Measurements from ENCODE around the gene DNAJC5G. TPM values are rescaled to one million over a fixed set of nuclear protein-coding genes. Genes with fewer than 3 reads are reported as not detected.

Gene DNAJC5G
- total RNA-seq (2014; rRNA removed; shearing (Covaris generic)), result not detected in 2 replicates
- not detected in 2 replicates for polyA plus RNA-seq (2016; fragmentation: Nextera tagmentation; extraction: Ambion mirVana)

DNA sequence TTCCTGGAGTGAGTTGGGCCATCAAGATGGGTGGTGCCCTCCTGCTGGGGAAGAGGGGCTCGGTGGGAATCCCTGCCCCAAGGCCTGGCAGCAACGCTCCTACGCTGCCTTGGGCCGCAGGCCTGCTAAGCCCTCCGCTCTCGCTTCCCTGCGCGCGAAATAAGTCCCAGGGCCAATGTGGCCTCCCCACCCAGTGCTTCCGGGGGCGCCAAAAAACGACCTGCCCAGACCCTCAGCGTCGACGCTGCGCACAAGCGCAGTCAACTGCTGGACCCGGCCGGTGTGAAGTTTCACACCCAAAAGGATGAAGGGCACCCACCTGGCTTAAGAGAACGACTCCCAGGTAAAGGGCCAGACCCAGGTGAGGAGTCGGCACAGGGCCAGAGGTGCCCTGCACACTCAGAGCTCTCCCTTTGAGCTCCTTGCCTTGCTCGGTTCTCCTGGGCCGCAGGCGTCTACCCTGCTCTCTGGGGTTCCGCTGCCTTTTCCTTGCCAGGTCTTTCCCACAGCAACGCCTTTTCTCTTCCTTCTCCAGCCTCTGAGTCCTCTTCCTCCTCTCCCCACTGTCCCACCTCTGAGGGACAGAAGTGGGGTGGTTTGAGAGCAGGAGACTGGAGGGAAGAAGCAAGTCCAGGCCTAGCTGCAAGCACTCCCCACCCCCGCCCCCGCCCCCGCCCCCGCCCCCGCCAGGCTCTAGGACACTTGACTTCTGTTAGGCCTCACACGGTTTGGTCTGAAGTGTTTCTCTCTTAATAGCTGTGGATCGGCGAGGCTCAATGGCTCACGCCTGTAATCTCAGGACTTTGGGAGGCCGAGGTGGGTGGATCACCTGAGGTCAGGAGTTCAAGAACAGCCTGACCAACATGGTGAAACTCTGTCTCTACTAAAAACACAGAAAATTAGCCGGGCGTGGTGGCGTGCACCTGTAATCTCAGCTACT lies at the start of gene DNAJC5G:
TSS of gene DNAJC5G (plus strand) at position 223 of the 940 bp plus-strand sequence. CDS start 1,296 bp downstream, outside the sequence.
- H3K4me3 ChIP-seq, result no peak within 1 kb of the TSS
- H3K27ac ChIP-seq, result no peak within 1 kb of the TSS
- H3K4me1 ChIP-seq (ENCODE audit: insufficient read depth), result no peaks in the 10 kb centered on the region; the same call in 1 of the 2 replicates
- H3F3A ChIP-seq (ENCODE audit: insufficient read depth), result no peaks in the 10 kb centered on the region
- H3K36me3 ChIP-seq (ENCODE audit: low read depth), result no peaks in the 10 kb centered on the region
- no peak within 1 kb of the TSS for H3K9ac ChIP-seq
- H3K27me3 ChIP-seq (replicated peaks; ENCODE audit: insufficient read depth), result peaks cover 7% of the 10 kb centered on the region
- no peaks in the 10 kb centered on the region for H3K79me2 ChIP-seq (ENCODE audit: insufficient read depth)
- WGBS, 2 experiments (ENCODE audit: low coverage in 1 of 2, low lambda C conversion rate in 2 of 2, missing lambda C conversion rate in 2 of 2), result 70 to 71% methylated on average over 39 of the region's 39 CpGs
- TF ChIP-seq EZH2 (IDR thresholded peaks at IDR 0.05; ENCODE audit: insufficient read depth, poor library complexity, severe bottlenecking), result no peak
- no peak for TF ChIP-seq EZH2phosphoT487 (IDR thresholded peaks at IDR 0.05; ENCODE audit: insufficient read depth, low read depth)
- H4K20me1 ChIP-seq (ENCODE audit: insufficient read depth), result no peaks in the 10 kb centered on the region
- no peaks in the 10 kb centered on the region for H3K9me3 ChIP-seq (ENCODE audit: low read depth)
- no peak for DNase-seq
- no peak within 1 kb of the TSS for H2AFZ ChIP-seq
- no peaks in the 10 kb centered on the region for H3K9me2 ChIP-seq (ENCODE audit: insufficient read depth)
- no peak within 1 kb of the TSS for H3K4me2 ChIP-seq (ENCODE audit: unreplicated experiment)
- in situ Hi-C loops (cut with MboI), result no loop called here

GRCh38 chr2:27225526-27225925 lies 49.7 kb upstream of the DNAJC5G start:
- in situ Hi-C loops (cut with MboI), result no loop called here
- H3K36me3 ChIP-seq (ENCODE audit: low read depth), result peaks cover 50% of the 10 kb centered on the region
- WGBS, 2 experiments (ENCODE audit: low coverage in 1 of 2, low lambda C conversion rate in 2 of 2, missing lambda C conversion rate in 2 of 2), result 84 to 88% methylated on average over 9 of the region's 9 CpGs
- H3K27ac ChIP-seq, result no peak overlapping the region
- DNase-seq, result no peak
- no peaks in the 10 kb centered on the region; the same call in 1 of the 2 replicates for H3K79me2 ChIP-seq (ENCODE audit: insufficient read depth)
- H3K9ac ChIP-seq, result no peak overlapping the region
- H3K4me2 ChIP-seq (ENCODE audit: unreplicated experiment), result no peak overlapping the region
- H4K20me1 ChIP-seq (ENCODE audit: insufficient read depth), result no peaks in the 10 kb centered on the region
- no peaks in the 10 kb centered on the region for H3F3A ChIP-seq (ENCODE audit: insufficient read depth)
- no peaks in the 10 kb centered on the region for H3K9me2 ChIP-seq (ENCODE audit: insufficient read depth)
- no peak overlapping the region for H3K4me3 ChIP-seq
- no peak overlapping the region for H2AFZ ChIP-seq
- H3K27me3 ChIP-seq (replicated peaks; ENCODE audit: insufficient read depth), result no peaks in the 10 kb centered on the region
- H3K9me3 ChIP-seq (ENCODE audit: low read depth), result no peaks in the 10 kb centered on the region
- TF ChIP-seq EZH2phosphoT487 (IDR thresholded peaks at IDR 0.05; ENCODE audit: insufficient read depth, low read depth) (no peak), EZH2 (IDR thresholded peaks at IDR 0.05; ENCODE audit: insufficient read depth, poor library complexity, severe bottlenecking) (no peak)
- no peaks in the 10 kb centered on the region for H3K4me1 ChIP-seq (ENCODE audit: insufficient read depth)

- WGBS, 2 experiments (ENCODE audit: low coverage in 1 of 2, low lambda C conversion rate in 2 of 2, missing lambda C conversion rate in 2 of 2), result 86 to 88% methylated on average over 2 of the region's 2 CpGs
These were observed 47.7 kb upstream of the DNAJC5G start for GRCh38 chr2:27227501-27227900.

DNA sequence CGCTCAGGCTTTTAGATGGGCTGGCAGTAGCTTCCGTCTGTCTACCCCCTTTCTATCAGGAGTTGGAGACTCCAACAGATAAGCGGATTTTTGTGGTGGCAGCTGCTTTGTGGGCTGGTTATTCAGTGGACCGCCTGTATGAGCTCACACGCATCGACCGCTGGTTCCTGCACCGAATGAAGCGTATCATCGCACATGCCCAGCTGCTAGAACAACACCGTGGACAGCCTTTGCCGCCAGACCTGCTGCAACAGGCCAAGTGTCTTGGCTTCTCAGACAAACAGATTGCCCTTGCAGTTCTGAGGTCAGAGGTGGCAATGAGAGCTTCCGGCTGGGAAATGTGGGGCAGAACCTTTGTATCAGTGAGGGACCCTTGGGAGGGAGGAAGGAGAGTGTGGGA lies 43.3 kb upstream of the DNAJC5G start:
- in situ Hi-C loops (cut with MboI), result no loop called here
- no peak for DNase-seq
- no peak overlapping the region for H2AFZ ChIP-seq
- H3K9me3 ChIP-seq (ENCODE audit: low read depth), result no peaks in the 10 kb centered on the region
- H3K4me3 ChIP-seq, result no peak overlapping the region
- H3K79me2 ChIP-seq (ENCODE audit: insufficient read depth), result no peaks in the 10 kb centered on the region; the same call in 1 of the 2 replicates
- no peaks in the 10 kb centered on the region for H3K9me2 ChIP-seq (ENCODE audit: insufficient read depth)
- no peaks in the 10 kb centered on the region for H3K4me1 ChIP-seq (ENCODE audit: insufficient read depth)
- peaks cover 44% of the 10 kb centered on the region for H3K36me3 ChIP-seq (ENCODE audit: low read depth)
- TF ChIP-seq EZH2phosphoT487 (IDR thresholded peaks at IDR 0.05; ENCODE audit: insufficient read depth, low read depth) (no peak), EZH2 (IDR thresholded peaks at IDR 0.05; ENCODE audit: insufficient read depth, poor library complexity, severe bottlenecking) (no peak)
- no peaks in the 10 kb centered on the region for H4K20me1 ChIP-seq (ENCODE audit: insufficient read depth)
- no peak overlapping the region for H3K9ac ChIP-seq
- WGBS, 2 experiments (ENCODE audit: low coverage in 1 of 2, low lambda C conversion rate in 2 of 2, missing lambda C conversion rate in 2 of 2), result 93 to 97% methylated on average over 13 of the region's 13 CpGs
- H3K27me3 ChIP-seq (replicated peaks; ENCODE audit: insufficient read depth), result no peaks in the 10 kb centered on the region
- no peaks in the 10 kb centered on the region for H3F3A ChIP-seq (ENCODE audit: insufficient read depth)
- H3K27ac ChIP-seq, result no peak overlapping the region
- no peak overlapping the region for H3K4me2 ChIP-seq (ENCODE audit: unreplicated experiment)

More at GRCh38 chr2:27227501-27227900, 47.7 kb upstream of the DNAJC5G start:
- Histone ChIP-seq H3K9me2 (ENCODE audit: insufficient read depth) (no peaks in the 10 kb centered on the region), H3K27ac (no peak overlapping the region), H3K9me3 (ENCODE audit: low read depth) (no peaks in the 10 kb centered on the region), H3K27me3 (replicated peaks; ENCODE audit: insufficient read depth) (no peaks in the 10 kb centered on the region), H2AFZ (no peak overlapping the region), H3F3A (ENCODE audit: insufficient read depth) (no peaks in the 10 kb centered on the region), H3K4me1 (ENCODE audit: insufficient read depth) (no peaks in the 10 kb centered on the region), H4K20me1 (ENCODE audit: insufficient read depth) (no peaks in the 10 kb centered on the region), H3K9ac (no peak overlapping the region), H3K4me3 (no peak overlapping the region), H3K4me2 (ENCODE audit: unreplicated experiment) (no peak overlapping the region), H3K79me2 (ENCODE audit: insufficient read depth) (no peaks in the 10 kb centered on the region; the same call in 1 of the 2 replicates), H3K36me3 (ENCODE audit: low read depth) (peaks cover 46% of the 10 kb centered on the region)
- no peak for DNase-seq
- TF ChIP-seq EZH2phosphoT487 (IDR thresholded peaks at IDR 0.05; ENCODE audit: insufficient read depth, low read depth) (no peak), EZH2 (IDR thresholded peaks at IDR 0.05; ENCODE audit: insufficient read depth, poor library complexity, severe bottlenecking) (no peak)
- in situ Hi-C loops (cut with MboI), result no loop called here

All from GM23248 (cell line).